ENCODE measurements around the gene FITM1. TPM values are rescaled to one million over a fixed set of nuclear protein-coding genes. Genes with fewer than 3 reads are reported as not detected.

Gene FITM1
- total and polyA plus RNA-seq, 2 experiments from 2014 or later: 0.53 TPM; not detected in 1

- TF ChIP-seq REST (IDR thresholded peaks at IDR 0.05; ENCODE audit: unreplicated experiment): no peak
These were observed 22.1 kb upstream of the FITM1 start (continued) for GRCh38 chr14:24108336-24108874.

GRCh38 chr14:24110060-24110459, 20.4 kb upstream of the FITM1 start:
- ATAC-seq: no peak
- H3K27ac ChIP-seq (ENCODE audit: low read depth): no peak overlapping the region
- no peaks in the 10 kb centered on the region for H3K27me3 ChIP-seq (ENCODE audit: insufficient read depth)
- no peaks in the 10 kb centered on the region for H3K36me3 ChIP-seq (ENCODE audit: insufficient read depth)
- H3K4me3 Mint-ChIP-seq: no peak overlapping the region
- H3K9me2 ChIP-seq (ENCODE audit: insufficient read depth): no peaks in the 10 kb centered on the region
- H3K36me3 Mint-ChIP-seq (ENCODE audit: low read depth): peaks cover 6% of the 10 kb centered on the region; the same call in 2 of the 3 replicates
- H3K4me1 ChIP-seq (ENCODE audit: insufficient read depth): no peaks in the 10 kb centered on the region
- H3K27ac Mint-ChIP-seq: no peak overlapping the region
- no peak overlapping the region for H2AFZ ChIP-seq
- H3K4me3 ChIP-seq: no peak overlapping the region
- no peaks in the 10 kb centered on the region for H4K20me1 ChIP-seq (replicated peaks; ENCODE audit: insufficient read depth)
- H3F3A ChIP-seq (replicated peaks; ENCODE audit: low read depth): peaks cover 6% of the 10 kb centered on the region; the same call in 1 of the 2 replicates
- H3K4me2 ChIP-seq: no peak overlapping the region
- H3K27me3 Mint-ChIP-seq (ENCODE audit: insufficient read depth, low read depth, poor library complexity): peaks cover 16% of the 10 kb centered on the region
- DNase-seq (ENCODE audit: low spot score): no peak
- H3K9me3 Mint-ChIP-seq: peaks cover 3% of the 10 kb centered on the region; the same call in 1 of the 3 replicates
- peaks cover 3% of the 10 kb centered on the region; the same call in 2 of the 3 replicates for H3K4me1 Mint-ChIP-seq
- no peaks in the 10 kb centered on the region for H3K79me2 ChIP-seq (replicated peaks; ENCODE audit: insufficient read depth)
- no peak for TF ChIP-seq CTCF (conservative IDR thresholded peaks at IDR 0.05; ENCODE audit: low read depth in 2 of 2)
- no peak for TF ChIP-seq CREB1 (CRISPR knock-in tag; IDR thresholded peaks at IDR 0.05; ENCODE audit: low read depth)
- TF ChIP-seq STAT1 (IDR thresholded peaks at IDR 0.05; ENCODE audit: unreplicated experiment): no peak
- no peak for TF ChIP-seq REST (IDR thresholded peaks at IDR 0.05; ENCODE audit: unreplicated experiment)
- no peak for TF ChIP-seq EZH2 (IDR thresholded peaks at IDR 0.05; ENCODE audit: low read depth, unreplicated experiment)
- no peak for TF ChIP-seq ZNF462 (CRISPR knock-in tag; IDR thresholded peaks at IDR 0.05)
- TF ChIP-seq ZNF114 (CRISPR knock-in tag; IDR thresholded peaks at IDR 0.05): no peak
- no peak for TF ChIP-seq JUNB (IDR thresholded peaks at IDR 0.05; ENCODE audit: unreplicated experiment)
- TF ChIP-seq ZNF331 (CRISPR knock-in tag; IDR thresholded peaks at IDR 0.05; ENCODE audit: low read depth): no peak
